H1 (cell line): ENCODE results near the gene CELSR1. TPM values are rescaled to one million over a fixed set of nuclear protein-coding genes. Genes with fewer than 3 reads are reported as not detected.

Experiments
- CTCF ChIA-PET: fragments of 300-600 bp; sonication (Branson Sonifier 250); formaldehyde crosslinking; loops from one replicate; lab custom pipeline; 2021; ENCODE audit not compliant: partially characterized antibody; lab: Charles Lee
- POLR2A ChIA-PET: fragments of 300-600 bp; sonication (Branson Sonifier 250); formaldehyde crosslinking; loops from one replicate; lab custom pipeline; 2021; ENCODE audit warnings: inconsistent platforms; ENCODE audit not compliant: partially characterized antibody; lab: Charles Lee
- DNase-seq, 2 experiments: peaks; one replicate each; pipeline versions ENCODE4 v3.0.0 to v3.0.0-alpha.2; 2010 to 2022; ENCODE audit warnings: low spot score in 2 of 2, low read depth in 1 of 2, mixed read lengths in 1 of 2
- FAIRE-seq: peaks from 2 replicates; lab custom pipeline; 2011; peaks lifted over from hg19 to GRCh38; lab: Jason Lieb, UNC
- H2AFZ ChIP-seq: 2 replicates; pipeline ENCODE4 v1.8.1; 2012; ENCODE audit warnings: low read length, inconsistent platforms
- H2AK5ac ChIP-seq: 2 replicates; pipeline ENCODE4 v1.6.1; 2013; ENCODE audit warnings: low read depth, low read length
- H2BK120ac ChIP-seq: replicated peaks from 2 replicates; pipeline ENCODE3; 2013; ENCODE audit warnings: low read depth, low read length, inconsistent platforms
- H2BK12ac ChIP-seq: 2 replicates; pipeline ENCODE4 v1.6.1; 2013; ENCODE audit warnings: low read depth, low read length
- H2BK15ac ChIP-seq: 2 replicates; pipeline ENCODE4 v1.6.1; 2013; ENCODE audit warnings: low read length
- H2BK20ac ChIP-seq: 2 replicates; pipeline ENCODE4 v1.6.1; 2013; ENCODE audit warnings: low read length
- H2BK5ac ChIP-seq: 2 replicates; pipeline ENCODE4 v1.6.1; 2013; ENCODE audit warnings: low read depth, low read length
- H3K14ac ChIP-seq: 2 replicates; pipeline ENCODE4 v1.6.1; 2013; ENCODE audit warnings: inconsistent platforms; ENCODE audit not compliant: insufficient read length
- H3K18ac ChIP-seq: 2 replicates; pipeline ENCODE4 v1.6.1; 2013; ENCODE audit warnings: low read length; ENCODE audit errors: extremely low read depth
- H3K23ac ChIP-seq: 2 replicates; pipeline ENCODE4 v1.6.1; 2013; ENCODE audit warnings: inconsistent platforms; ENCODE audit not compliant: insufficient read length
- H3K23me2 ChIP-seq: 2 replicates; pipeline ENCODE4 v1.6.1; 2013; ENCODE audit warnings: low read depth, low read length
- H3K27ac ChIP-seq: 2 replicates; pipeline ENCODE4 v1.6.1; 2011; ENCODE audit warnings: low read depth, low read length, inconsistent platforms
- H3K27me3 ChIP-seq, 4 experiments: replicated peaks in 1 of 4; 1 replicate in 1 of 4; 2 replicates in 3 of 4; pipeline versions ENCODE4 v1.6.1 to v1.8.1; 2011 to 2013; ENCODE audit warnings: low read length in 3 of 4, mild to moderate bottlenecking in 3 of 4, inconsistent platforms in 2 of 4, mixed read lengths in 2 of 4, moderate library complexity in 1 of 4; ENCODE audit not compliant: control insufficient read depth in 3 of 4, insufficient read depth in 3 of 4; ENCODE audit errors: extremely low read depth in 1 of 4
- H3K36me3 ChIP-seq, 4 experiments: 2 replicates each; pipeline versions ENCODE4 v1.6.1 to v1.8.1; 2011 to 2013; ENCODE audit warnings: mild to moderate bottlenecking in 4 of 4, low read length in 3 of 4, moderate library complexity in 2 of 4, control low read depth in 1 of 4, inconsistent platforms in 1 of 4; ENCODE audit not compliant: insufficient read depth in 4 of 4, control insufficient read depth in 2 of 4
- H3K4ac ChIP-seq: replicated peaks from 2 replicates; pipeline ENCODE3; 2013; ENCODE audit warnings: low read length, low read depth, mixed read lengths, inconsistent platforms; ENCODE audit not compliant: insufficient read length
- H3K4me1 ChIP-seq, 4 experiments: replicated peaks in 1 of 4; 1 replicate in 1 of 4; 2 replicates in 3 of 4; pipeline versions ENCODE4 v1.6.1 to v1.8.1; 2011 to 2013; ENCODE audit warnings: low read length in 3 of 4, inconsistent platforms in 2 of 4, mixed read lengths in 1 of 4; ENCODE audit not compliant: insufficient read depth in 4 of 4, control insufficient read depth in 3 of 4
- H3K4me2 ChIP-seq, 2 experiments: 2 replicates each; pipeline versions ENCODE4 v1.6.1 to v1.8.1; 2011 to 2013; ENCODE audit warnings: low read depth in 2 of 2, low read length in 2 of 2, control low read depth in 1 of 2, inconsistent platforms in 1 of 2, mild to moderate bottlenecking in 1 of 2; ENCODE audit not compliant: insufficient read depth in 1 of 2
- H3K4me3 ChIP-seq, 4 experiments: fragments of 200-600, 300-600 bp in 1 of 4; sonication (generic), shearing (Covaris generic), sonication (Bioruptor Twin) in 1 of 4; 2 replicates each; pipeline versions ENCODE4 v1.5.1 to v1.8.1; 2011 to 2016; ENCODE audit warnings: low read length in 4 of 4, low read depth in 3 of 4, control low read depth in 2 of 4, inconsistent platforms in 2 of 4, mild to moderate bottlenecking in 2 of 4, mixed read lengths in 1 of 4, moderate library complexity in 1 of 4; ENCODE audit not compliant: insufficient read depth in 2 of 4; ENCODE audit errors: extremely low read depth in 1 of 4
- H3K56ac ChIP-seq: replicated peaks from 2 replicates; pipeline ENCODE3; 2013; ENCODE audit warnings: low read depth, mild to moderate bottlenecking, mixed read lengths, low read length, inconsistent platforms; ENCODE audit not compliant: insufficient read length
- H3K79me1 ChIP-seq: 2 replicates; pipeline ENCODE4 v1.6.1; 2013; ENCODE audit warnings: low read depth, low read length, control low read depth
- H3K79me2 ChIP-seq, 2 experiments: 2 replicates each; pipeline versions ENCODE4 v1.6.1 to v1.8.1; 2012 to 2013; ENCODE audit warnings: low read length in 2 of 2, mild to moderate bottlenecking in 2 of 2, inconsistent platforms in 1 of 2; ENCODE audit not compliant: insufficient read depth in 2 of 2, control insufficient read depth in 1 of 2
- H3K9ac ChIP-seq, 4 experiments: replicated peaks in 1 of 4; 1 replicate in 1 of 4; 2 replicates in 3 of 4; pipeline versions ENCODE4 v1.6.1 to v1.8.1; 2011 to 2013; ENCODE audit warnings: low read depth in 3 of 4, low read length in 3 of 4, control low read depth in 2 of 4, mild to moderate bottlenecking in 2 of 4, moderate library complexity in 2 of 4, inconsistent platforms in 1 of 4; ENCODE audit errors: extremely low read depth in 1 of 4
- H3K9me3 ChIP-seq, 2 experiments: 2 replicates each; pipeline versions ENCODE4 v1.6.1 to v1.8.1; 2012 to 2013; ENCODE audit warnings: mild to moderate bottlenecking in 2 of 2, moderate library complexity in 2 of 2, control low read depth in 1 of 2, inconsistent platforms in 1 of 2, low read depth in 1 of 2, low read length in 1 of 2, mixed read lengths in 1 of 2; ENCODE audit not compliant: insufficient read depth in 2 of 2
- H4K20me1 ChIP-seq, 2 experiments: replicated peaks in 1 of 2; 2 replicates each; pipeline versions ENCODE3 to v1.8.1; 2011 to 2013; ENCODE audit warnings: inconsistent platforms in 2 of 2, low read length in 2 of 2, mild to moderate bottlenecking in 1 of 2; ENCODE audit not compliant: insufficient read depth in 2 of 2, control insufficient read depth in 1 of 2
- H4K5ac ChIP-seq: 2 replicates; pipeline ENCODE4 v1.6.1; 2013; ENCODE audit warnings: low read length, low read depth, mixed read lengths, inconsistent platforms; ENCODE audit not compliant: insufficient read length
- H4K8ac ChIP-seq: 2 replicates; pipeline ENCODE4 v1.8.0; 2013; ENCODE audit warnings: mild to moderate bottlenecking, moderate library complexity, low read length, inconsistent platforms; ENCODE audit not compliant: insufficient read depth; ENCODE audit errors: extremely low read depth
- H4K91ac ChIP-seq: replicated peaks from 2 replicates; pipeline ENCODE3; 2013; ENCODE audit warnings: low read length, mixed read lengths, inconsistent platforms; ENCODE audit not compliant: insufficient read length
- BCL11A ChIP-seq, 2 experiments: IDR thresholded peaks; one replicate each; pipeline ENCODE4 v1.6.1; 2011; ENCODE audit warnings: low read depth in 2 of 2, low read length in 2 of 2, mild to moderate bottlenecking in 2 of 2
- CHD2 ChIP-seq: IDR thresholded peaks from 2 replicates; pipeline ENCODE4 v1.6.1; 2012; ENCODE audit warnings: low read length, improper control_type of control experiment
- EGR1 ChIP-seq: IDR thresholded peaks from 2 replicates; pipeline ENCODE4 v1.6.1; 2011; ENCODE audit warnings: low read depth, low read length, borderline replicate concordance
- MAFK ChIP-seq: IDR thresholded peaks from 2 replicates; pipeline ENCODE4 v1.6.1; 2012; ENCODE audit warnings: low read depth, mild to moderate bottlenecking, improper control_type of control experiment, low read length
- RFX5 ChIP-seq: IDR thresholded peaks from 2 replicates; pipeline ENCODE4 v1.6.1; 2011; ENCODE audit warnings: low read depth, low read length, improper control_type of control experiment, borderline replicate concordance
- RNF2 ChIP-seq: fragments of 200-900, 300-1000 bp; sonication (generic); IDR thresholded peaks from 2 replicates; pipeline ENCODE4 v1.7.1; 2016; ENCODE audit warnings: borderline replicate concordance, low read depth, mild to moderate bottlenecking, antibody characterized with exemption, low read length; ENCODE audit not compliant: poor library complexity, severe bottlenecking; ENCODE audit errors: missing control alignments
- SAP30 ChIP-seq: fragments of 300-600 bp; sonication (generic); IDR thresholded peaks from 2 replicates; pipeline ENCODE4 v1.7.1; 2012; ENCODE audit warnings: low read length, moderate library complexity, mild to moderate bottlenecking, inconsistent platforms; ENCODE audit not compliant: insufficient read depth, insufficient replicate concordance
- SIX5 ChIP-seq: IDR thresholded peaks from 2 replicates; pipeline ENCODE4 v1.6.1; 2011; ENCODE audit warnings: mild to moderate bottlenecking, low read depth, low read length
- SP1 ChIP-seq: IDR thresholded peaks from 2 replicates; pipeline ENCODE4 v1.6.1; 2011; ENCODE audit warnings: low read depth, low read length
- SRF ChIP-seq: IDR thresholded peaks from 2 replicates; pipeline ENCODE4 v1.6.1; 2011; ENCODE audit warnings: mild to moderate bottlenecking, low read depth, low read length, moderate library complexity
- YY1 ChIP-seq: IDR thresholded peaks from 2 replicates; pipeline ENCODE4 v1.6.1; 2011; ENCODE audit warnings: low read depth, mild to moderate bottlenecking, low read length
- ZNF274 ChIP-seq: IDR thresholded peaks from 2 replicates; pipeline ENCODE4 v1.7.0; 2012; ENCODE audit warnings: low read length, borderline replicate concordance; ENCODE audit errors: extremely low read depth
- WGBS, 2 experiments: shearing (Covaris generic) in 1 of 2; methylation state at CpG; one replicate each; pipeline versions ENCODE4 v1.1.6 to v1.1.7; 2013 to 2015; ENCODE audit warnings: low lambda C conversion rate in 2 of 2, mixed read lengths in 2 of 2, inconsistent platforms in 1 of 2, low coverage in 1 of 2, missing lambda C conversion rate in 1 of 2; ENCODE audit not compliant: insufficient replicate concordance in 2 of 2, insufficient coverage in 1 of 2, insufficient read length in 1 of 2; ENCODE audit errors: extremely low coverage in 1 of 2, missing lambda C conversion rate in 1 of 2; 5-methylcytosine and 5-hydroxymethylcytosine counted together
- polyA plus RNA-seq, 7 experiments: library from polyadenylated mRNA; depleted of rRNA in 3 of 7; stranded (reverse) in 5 of 7; unstranded in 2 of 7; fragments of >200 nt in 5 of 7; fragments of 200-250 nt in 2 of 7; gene quantifications; 1 replicate in 5 of 7; 2 replicates in 1 of 7; 4 replicates in 1 of 7; pipeline versions ENCODE4 v1.2.1 to v1.2.3, GENCODE V29; 2011 to 2013; ENCODE audit warnings: missing spikeins in 2 of 7, mixed read lengths in 2 of 7
- total RNA-seq: library from RNA; stranded (reverse); fragmentation: NEBNext Ultra II Directional; extraction: Animal tissue kit (Norgen Biotek cat#: 25700); gene quantifications from 2 replicates; pipeline ENCODE4 v1.2.1, GENCODE V29; 2021

Gene CELSR1
- total and polyA plus RNA-seq, 2 of the 8 experiments (the other 6 are each of a cell fraction or from before 2014, with no cell fraction given), result 9.0 to 12.4 TPM

- Histone ChIP-seq H3K27ac (no peak overlapping the region), H2BK120ac (no peak overlapping the region), H3K9me3 (no peaks in the 10 kb centered on the region)
- TF ChIP-seq RNF2 (no peak), YY1 (no peak), EGR1 (no peak), RFX5 (no peak), SRF (no peak), ZNF274 (no peak), CHD2 (no peak), SP1 (no peak), SAP30 (no peak), BCL11A (IDR thresholded peaks at IDR 0.05; ENCODE audit: low read depth in 2 of 2, low read length in 2 of 2) (no peak), SIX5 (no peak), MAFK (no peak)
- TF ChIP-seq, all 59 proteins: peak for 0
- no peak overlapping the region for H4K5ac ChIP-seq
- no peak overlapping the region for H3K18ac ChIP-seq
- no peaks in the 10 kb centered on the region for H3K79me1 ChIP-seq
- H3K23ac ChIP-seq, result no peak overlapping the region
- H3K56ac ChIP-seq, result no peak overlapping the region
- no peak overlapping the region for H4K8ac ChIP-seq
- POLR2A ChIA-PET, result no interaction called here
- WGBS, 2 experiments, result 88% methylated on average over 2 of the region's 2 CpGs; no CpG with 5 or more reads in 1 of the 2 experiments
- H3K23me2 ChIP-seq, result no peaks in the 10 kb centered on the region
- H4K20me1 ChIP-seq, result peaks cover 0 to 5% of the 10 kb centered on the region in 2 experiments
- no peak overlapping the region for H2BK5ac ChIP-seq
- H2AFZ ChIP-seq, result no peak overlapping the region
- no peaks in the 10 kb centered on the region for H3K27me3 ChIP-seq
- no peak overlapping the region for H3K4me2 ChIP-seq
- DNase-seq (no peak), FAIRE-seq (no peak)
- H4K91ac ChIP-seq, result no peak overlapping the region
- no peak overlapping the region for H2BK20ac ChIP-seq
- no peak overlapping the region for H2AK5ac ChIP-seq
- no peaks in the 10 kb centered on the region for H3K4me1 ChIP-seq
- CTCF ChIA-PET, result interaction anchor here (0.6 kb wide), 1 partner anchor 34 kb away, joined by 3 read pairs; no protein-coding TSS in a partner anchor
- H3K9ac ChIP-seq, result no peak overlapping the region
- H3K4ac ChIP-seq, result no peak overlapping the region
- H2BK15ac ChIP-seq, result no peak overlapping the region
- no peak overlapping the region for H3K4me3 ChIP-seq
- no peaks in the 10 kb centered on the region; a peak in 1 of 8 replicates for H3K36me3 ChIP-seq
- H2BK12ac ChIP-seq, result no peak overlapping the region
- no peak overlapping the region for H3K14ac ChIP-seq
- no peaks in the 10 kb centered on the region for H3K79me2 ChIP-seq
Observed at GRCh38 chr22:46402505-46402904, 134.9 kb downstream of the CELSR1 start.
